Activated B cell treated with CpG ODN at 0.5 μM for 24 hours (primary cell): ENCODE data around the gene SEC14L5. TPM values are rescaled to one million over a fixed set of nuclear protein-coding genes. Genes with fewer than 3 reads are reported as not detected.

Experiments
- ATAC-seq: fragments of 200-7000 bp; cut with Tn5 transposase; one replicate; pipeline ENCODE4 v1.10.0; 2021; ENCODE audit warnings: low read depth, mild to moderate bottlenecking, moderate library complexity
- CTCF ChIA-PET: fragments of 350-600 bp; sonication (Branson Sonifier 250); formaldehyde crosslinking; loops from one replicate; lab custom pipeline; 2021; ENCODE audit warnings: antibody characterized with exemption; lab: Charles Lee
- POLR2A ChIA-PET: fragments of 350-600 bp; sonication (Branson Sonifier 250); formaldehyde crosslinking; loops from one replicate; lab custom pipeline; 2021; ENCODE audit warnings: antibody characterized with exemption; lab: Charles Lee
- DNase-seq: peaks from one replicate; pipeline ENCODE4 v3.0.0; 2022
- H3K27ac Mint-ChIP-seq: one replicate; pipeline ENCODE4 v1.8.0; 2020; ENCODE audit warnings: mixed read lengths
- H3K27me3 Mint-ChIP-seq: one replicate; pipeline ENCODE4 v1.8.0; 2021; ENCODE audit warnings: mixed read lengths
- H3K36me3 Mint-ChIP-seq: one replicate; pipeline ENCODE4 v1.8.0; 2021; ENCODE audit warnings: low read depth, mixed read lengths
- H3K4me1 Mint-ChIP-seq: one replicate; pipeline ENCODE4 v1.8.0; 2021; ENCODE audit warnings: mixed read lengths
- H3K4me3 Mint-ChIP-seq: one replicate; pipeline ENCODE4 v1.8.0; 2020; ENCODE audit warnings: mild to moderate bottlenecking, mixed read lengths
- H3K9me3 Mint-ChIP-seq: one replicate; pipeline ENCODE4 v1.8.0; 2020; ENCODE audit warnings: mixed read lengths
- intact Hi-C: fragments of 100-400 bp; cut with micrococcal nuclease; formaldehyde crosslinking; loops from one replicate; pipeline ENCODE4 v1.15.1; 2024
- total RNA-seq: library from RNA; stranded (reverse); gene quantifications from 2 replicates; pipeline ENCODE4 v1.2.3, GENCODE V29; 2022
- TF ChIP-seq, protein P1 (sequence below): fragments of 200-600 bp; IDR thresholded peaks from one replicate; pipeline ENCODE4 v1.8.0; 2022; ENCODE audit warnings: antibody characterized with exemption, mild to moderate bottlenecking

SEC14L5 gene
- total RNA-seq, 1 donor from 2014 or later: not detected

DNA sequence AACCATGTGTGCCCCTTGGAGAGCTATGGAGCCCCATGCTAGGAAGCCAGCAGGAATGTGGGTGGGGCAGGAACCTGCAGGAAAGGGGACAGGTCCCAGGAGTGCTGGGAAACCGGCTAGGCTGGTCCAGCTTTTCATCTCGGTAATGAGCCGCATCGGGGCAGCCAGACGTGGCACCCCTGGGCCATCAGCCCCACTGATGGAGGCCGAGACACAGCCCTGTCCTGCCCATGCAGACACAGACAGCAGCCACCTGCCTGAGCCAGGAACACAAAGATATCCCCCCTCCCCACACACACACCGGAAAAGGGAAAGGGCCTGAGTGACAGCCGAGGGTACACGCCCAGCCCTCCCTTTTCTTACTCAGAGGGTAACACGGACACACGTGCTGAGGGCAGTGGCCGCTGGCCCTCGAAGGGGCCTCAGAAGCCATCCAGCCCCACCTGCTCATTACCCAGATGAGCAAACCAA, 39.3 kb upstream of the SEC14L5 start:
- intact Hi-C loops: no loop called here
- peaks cover 16% of the 10 kb centered on the region for H3K27me3 Mint-ChIP-seq
- H3K4me1 Mint-ChIP-seq: no peaks in the 10 kb centered on the region
- POLR2A ChIA-PET: no interaction called here
- H3K9me3 Mint-ChIP-seq: no peaks in the 10 kb centered on the region
- DNase-seq (no peak), ATAC-seq (no peak)
- no peak overlapping the region for H3K4me3 Mint-ChIP-seq
- CTCF ChIA-PET: no interaction called here
- TF ChIP-seq, protein P1, sequence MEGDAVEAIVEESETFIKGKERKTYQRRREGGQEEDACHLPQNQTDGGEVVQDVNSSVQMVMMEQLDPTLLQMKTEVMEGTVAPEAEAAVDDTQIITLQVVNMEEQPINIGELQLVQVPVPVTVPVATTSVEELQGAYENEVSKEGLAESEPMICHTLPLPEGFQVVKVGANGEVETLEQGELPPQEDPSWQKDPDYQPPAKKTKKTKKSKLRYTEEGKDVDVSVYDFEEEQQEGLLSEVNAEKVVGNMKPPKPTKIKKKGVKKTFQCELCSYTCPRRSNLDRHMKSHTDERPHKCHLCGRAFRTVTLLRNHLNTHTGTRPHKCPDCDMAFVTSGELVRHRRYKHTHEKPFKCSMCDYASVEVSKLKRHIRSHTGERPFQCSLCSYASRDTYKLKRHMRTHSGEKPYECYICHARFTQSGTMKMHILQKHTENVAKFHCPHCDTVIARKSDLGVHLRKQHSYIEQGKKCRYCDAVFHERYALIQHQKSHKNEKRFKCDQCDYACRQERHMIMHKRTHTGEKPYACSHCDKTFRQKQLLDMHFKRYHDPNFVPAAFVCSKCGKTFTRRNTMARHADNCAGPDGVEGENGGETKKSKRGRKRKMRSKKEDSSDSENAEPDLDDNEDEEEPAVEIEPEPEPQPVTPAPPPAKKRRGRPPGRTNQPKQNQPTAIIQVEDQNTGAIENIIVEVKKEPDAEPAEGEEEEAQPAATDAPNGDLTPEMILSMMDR: no peak
- no peak overlapping the region for H3K27ac Mint-ChIP-seq
- no peaks in the 10 kb centered on the region for H3K36me3 Mint-ChIP-seq

GRCh38 chr16:4920826-4921225, 37.3 kb upstream of the SEC14L5 start:
- intact Hi-C loops: no loop called here
- TF ChIP-seq, protein P1: no peak
- Mint-ChIP-seq H3K4me1 (no peaks in the 10 kb centered on the region), H3K36me3 (no peaks in the 10 kb centered on the region), H3K27ac (no peak overlapping the region), H3K9me3 (peaks cover under 1% of the 10 kb centered on the region), H3K27me3 (peaks cover 16% of the 10 kb centered on the region), H3K4me3 (no peak overlapping the region)
- DNase-seq (no peak), ATAC-seq (no peak)
- ChIA-PET POLR2A (no interaction called here), CTCF (no interaction called here)

GRCh38 chr16:4922721-4923342, 35.3 kb upstream of the SEC14L5 start:
- H3K36me3 Mint-ChIP-seq: peaks cover 2% of the 10 kb centered on the region
- H3K4me3 Mint-ChIP-seq: no peak overlapping the region
- intact Hi-C loops: no loop called here
- CTCF ChIA-PET: no interaction called here
- TF ChIP-seq, protein P1: no peak
- POLR2A ChIA-PET: no interaction called here
- no peaks in the 10 kb centered on the region for H3K4me1 Mint-ChIP-seq
- no peak overlapping the region for H3K27ac Mint-ChIP-seq
- peaks cover 10% of the 10 kb centered on the region for H3K27me3 Mint-ChIP-seq
- ATAC-seq (no peak), DNase-seq (no peak)
- H3K9me3 Mint-ChIP-seq: peaks cover 10% of the 10 kb centered on the region

- ATAC-seq: no peak
- DNase-seq: no peak
- Mint-ChIP-seq H3K9me3 (peaks cover 10% of the 10 kb centered on the region), H3K27ac (no peak overlapping the region), H3K4me1 (no peaks in the 10 kb centered on the region), H3K4me3 (no peak overlapping the region), H3K36me3 (peaks cover 2% of the 10 kb centered on the region), H3K27me3 (peaks cover 9% of the 10 kb centered on the region)
- TF ChIP-seq, protein P1: no peak
- ChIA-PET POLR2A (no interaction called here), CTCF (no interaction called here)
- intact Hi-C loops: no loop called here
Measured at GRCh38 chr16:4923853-4924252, 34.3 kb upstream of the SEC14L5 start.

- DNase-seq: no peak
- Mint-ChIP-seq H3K4me3 (no peak overlapping the region), H3K36me3 (peaks cover 2% of the 10 kb centered on the region), H3K27me3 (peaks cover 8% of the 10 kb centered on the region), H3K9me3 (peaks cover 10% of the 10 kb centered on the region), H3K4me1 (no peaks in the 10 kb centered on the region), H3K27ac (no peak overlapping the region)
- TF ChIP-seq, protein P1: no peak
- ATAC-seq: no peak
- ChIA-PET CTCF (no interaction called here), POLR2A (no interaction called here)
- intact Hi-C loops: no loop called here
Measured at GRCh38 chr16:4924593-4925292, 33.4 kb upstream of the SEC14L5 start.
